AG04450 (cell line): ENCODE measurements around the gene ROBO3. TPM values are rescaled to one million over a fixed set of nuclear protein-coding genes. Genes with fewer than 3 reads are reported as not detected.

Experiments used
- CTCF ChIA-PET: fragments of 300-600, 350-600 bp; formaldehyde crosslinking; extraction: SDS; loops from one replicate; lab custom pipeline; 2022; ENCODE audit warnings: antibody characterized with exemption, inconsistent platforms; lab: Charles Lee
- POLR2A ChIA-PET: fragments of 350-600 bp; formaldehyde crosslinking; extraction: SDS; loops from one replicate; lab custom pipeline; 2021; ENCODE audit warnings: antibody characterized with exemption, inconsistent platforms; lab: Yijun Ruan, JAX
- DNase-seq: peaks from one replicate; pipeline ENCODE4 v3.0.0-alpha.2; 2011; ENCODE audit warnings: low read depth, low spot score
- H3K27ac ChIP-seq: one replicate; pipeline ENCODE4 v1.5.1; 2012; ENCODE audit warnings: low read depth, low read length, control low read depth
- H3K27me3 ChIP-seq: one replicate; pipeline ENCODE4 v1.6.0; 2012; ENCODE audit warnings: low read length; ENCODE audit not compliant: control insufficient read depth, insufficient read depth
- H3K4me3 ChIP-seq: 2 replicates; pipeline ENCODE4 v1.5.1; 2011; ENCODE audit warnings: mild to moderate bottlenecking, low read depth, low read length, control low read depth
- H3K9me3 ChIP-seq: 2 replicates; pipeline ENCODE4 v1.5.1; 2012; ENCODE audit warnings: low read length; ENCODE audit not compliant: control insufficient read depth, insufficient read depth
- CTCF ChIP-seq: IDR thresholded peaks from 2 replicates; pipeline ENCODE4 v1.5.1; 2011; ENCODE audit warnings: low read depth, low read length, control low read depth, inconsistent platforms
- polyA plus RNA-seq: library from polyadenylated mRNA; depleted of rRNA; stranded (reverse); fragments of >200 nt; gene quantifications from 2 replicates; pipeline ENCODE4 v1.2.3, GENCODE V29; 2011; rRNA removed

Gene ROBO3
- polyA plus RNA-seq, 1 experiment, result 28.9 TPM

GRCh38 chr11:124928942-124929665, 63.9 kb downstream of the ROBO3 start:
- Histone ChIP-seq H3K9me3 (no peaks in the 10 kb centered on the region), H3K4me3 (no peak overlapping the region), H3K27me3 (no peaks in the 10 kb centered on the region), H3K27ac (no peak overlapping the region)
- POLR2A ChIA-PET, result no interaction called here
- no peak for DNase-seq
- TF ChIP-seq CTCF, result no peak
- CTCF ChIA-PET, result interaction anchor here (0.6 kb wide), 1 partner anchor 523 kb away, joined by 3 read pairs; no protein-coding TSS in a partner anchor

- ChIA-PET POLR2A (no interaction called here), CTCF (interaction anchor here (1.5 kb wide), 1 partner anchor 55 kb away, joined by 4 read pairs; no protein-coding TSS in a partner anchor)
- no peaks in the 10 kb centered on the region for H3K9me3 ChIP-seq
- H3K27me3 ChIP-seq, result no peaks in the 10 kb centered on the region
- no peak overlapping the region for H3K27ac ChIP-seq
- H3K4me3 ChIP-seq, result no peak overlapping the region
- no peak for DNase-seq
- no peak for TF ChIP-seq CTCF
Measured at GRCh38 chr11:124930799-124931198, 65.6 kb downstream of the ROBO3 start.

Other genes starting within 250 kb of the ROBO3 start
- 30.9 and 31.4 TPM in 2 replicates for gene TBRG1, start 242.6 kb upstream of the ROBO3 start, polyA plus RNA-seq
- 33.5 and 37.9 TPM in 2 replicates for gene SIAE, start 191.7 kb upstream of the ROBO3 start, polyA plus RNA-seq
- 6.5 and 8.4 TPM in 2 replicates for gene SPA17, start 191.5 kb upstream of the ROBO3 start, polyA plus RNA-seq
- gene NRGN, start 125.5 kb upstream of the ROBO3 start, polyA plus RNA-seq, result 3.4 and 4.1 TPM in 2 replicates
- gene VSIG2, start 113.2 kb upstream of the ROBO3 start, polyA plus RNA-seq, result not detected in 2 replicates
- gene ESAM, start 103.1 kb upstream of the ROBO3 start, polyA plus RNA-seq, result 0.06 and 0.10 TPM in 2 replicates
- gene MSANTD2, start 65.0 kb upstream of the ROBO3 start, polyA plus RNA-seq, result 7.6 and 9.8 TPM in 2 replicates
- gene ROBO4, start 32.4 kb downstream of the ROBO3 start, polyA plus RNA-seq, result 0.30 and 0.40 TPM in 2 replicates
- gene HEPN1, start 53.8 kb downstream of the ROBO3 start, polyA plus RNA-seq, result 0.06 TPM in 1 of 2 replicates, not detected in the other
- 0.05 and 0.10 TPM in 2 replicates for gene HEPACAM, start 70.6 kb downstream of the ROBO3 start, polyA plus RNA-seq
- 0.73 and 1.1 TPM in 2 replicates for gene CCDC15, start 88.8 kb downstream of the ROBO3 start, polyA plus RNA-seq
- gene SLC37A2, start 197.9 kb downstream of the ROBO3 start, polyA plus RNA-seq, result 0.79 and 0.99 TPM in 2 replicates
- 28.4 and 29.9 TPM in 2 replicates for gene TMEM218, start 246.2 kb downstream of the ROBO3 start, polyA plus RNA-seq